DOHH2 (cell line): ENCODE data around the gene B3GALT5.

Experiments
- EZH2phosphoT487 ChIP-seq: fragments of 200-600 bp; sonication (generic); IDR thresholded peaks from 2 replicates; pipeline ENCODE4 v1.6.1; 2017; ENCODE audit warnings: borderline replicate concordance, mild to moderate bottlenecking, antibody characterized with exemption, low read length, moderate library complexity, mixed read lengths
- TF ChIP-seq, protein P1 (sequence below): fragments of 200-600 bp; sonication (generic); IDR thresholded peaks from one replicate; pipeline ENCODE4 v1.5.1; 2014; ENCODE audit warnings: antibody characterized with exemption, mild to moderate bottlenecking, low read depth, low read length; ENCODE audit not compliant: poor library complexity, severe bottlenecking

DNA sequence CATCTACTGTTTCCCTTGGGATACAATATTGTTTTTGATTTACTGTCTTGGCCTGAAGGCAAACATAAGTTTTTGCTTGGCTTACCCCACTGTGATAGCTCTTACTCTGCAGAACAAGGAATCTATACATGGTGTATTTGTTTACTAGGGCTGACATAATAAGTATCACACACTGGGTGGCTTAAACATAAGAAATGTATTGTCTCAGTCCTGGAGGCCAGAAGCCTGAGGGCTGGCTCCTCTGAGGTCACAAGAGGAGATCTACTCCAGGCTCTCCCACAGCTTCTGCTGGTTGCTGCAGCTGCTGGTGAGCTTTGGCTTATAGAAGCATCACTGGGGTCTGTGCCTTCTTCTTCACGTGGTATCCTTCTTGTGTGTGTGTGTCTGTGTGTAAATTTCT is 101.6 kb downstream of the B3GALT5 start:
- TF ChIP-seq, protein P1, sequence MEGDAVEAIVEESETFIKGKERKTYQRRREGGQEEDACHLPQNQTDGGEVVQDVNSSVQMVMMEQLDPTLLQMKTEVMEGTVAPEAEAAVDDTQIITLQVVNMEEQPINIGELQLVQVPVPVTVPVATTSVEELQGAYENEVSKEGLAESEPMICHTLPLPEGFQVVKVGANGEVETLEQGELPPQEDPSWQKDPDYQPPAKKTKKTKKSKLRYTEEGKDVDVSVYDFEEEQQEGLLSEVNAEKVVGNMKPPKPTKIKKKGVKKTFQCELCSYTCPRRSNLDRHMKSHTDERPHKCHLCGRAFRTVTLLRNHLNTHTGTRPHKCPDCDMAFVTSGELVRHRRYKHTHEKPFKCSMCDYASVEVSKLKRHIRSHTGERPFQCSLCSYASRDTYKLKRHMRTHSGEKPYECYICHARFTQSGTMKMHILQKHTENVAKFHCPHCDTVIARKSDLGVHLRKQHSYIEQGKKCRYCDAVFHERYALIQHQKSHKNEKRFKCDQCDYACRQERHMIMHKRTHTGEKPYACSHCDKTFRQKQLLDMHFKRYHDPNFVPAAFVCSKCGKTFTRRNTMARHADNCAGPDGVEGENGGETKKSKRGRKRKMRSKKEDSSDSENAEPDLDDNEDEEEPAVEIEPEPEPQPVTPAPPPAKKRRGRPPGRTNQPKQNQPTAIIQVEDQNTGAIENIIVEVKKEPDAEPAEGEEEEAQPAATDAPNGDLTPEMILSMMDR: no peak
- TF ChIP-seq EZH2phosphoT487: no peak
